Skeletal muscle tissue (tissue), 4 donors: ENCODE results near the gene PTPRN2. TPM values are rescaled to one million over a fixed set of nuclear protein-coding genes. Genes with fewer than 3 reads are reported as not detected.

Experiments used
- H3K27ac ChIP-seq: one replicate; pipeline ENCODE4 v1.7.0; 2013; ENCODE audit warnings: mild to moderate bottlenecking, low read depth, low read length, inconsistent platforms
- H3K27me3 ChIP-seq, 3 donors: one replicate each; pipeline ENCODE4 v1.7.0; 2013; ENCODE audit warnings: low read length in 3 of 3; ENCODE audit not compliant: control insufficient read depth in 3 of 3, insufficient read depth in 3 of 3
- H3K36me3 ChIP-seq, 3 donors: one replicate each; pipeline ENCODE4 v1.7.0; 2013; ENCODE audit warnings: low read length in 3 of 3; ENCODE audit not compliant: control insufficient read depth in 3 of 3, insufficient read depth in 3 of 3
- H3K4me1 ChIP-seq, 3 donors: one replicate each; pipeline ENCODE4 v1.7.0; 2013; ENCODE audit warnings: low read length in 3 of 3, mild to moderate bottlenecking in 3 of 3; ENCODE audit not compliant: control insufficient read depth in 3 of 3, insufficient read depth in 3 of 3
- H3K4me3 ChIP-seq, 3 donors: one replicate each; pipeline ENCODE4 v1.7.0; 2013; ENCODE audit warnings: low read length in 3 of 3
- H3K9ac ChIP-seq, 3 donors: one replicate each; pipeline ENCODE4 v1.7.0; 2013; ENCODE audit warnings: low read length in 3 of 3, mild to moderate bottlenecking in 3 of 3, moderate library complexity in 2 of 3, low read depth in 1 of 3
- H3K9me3 ChIP-seq, 3 donors: one replicate each; pipeline ENCODE4 v1.7.0; 2013; ENCODE audit warnings: low read length in 3 of 3; ENCODE audit not compliant: control insufficient read depth in 3 of 3
- total RNA-seq: library from RNA; depleted of rRNA; stranded (reverse); fragments of >200 nt; gene quantifications from one replicate; pipeline ENCODE4 v1.2.3, GENCODE V29; 2014
- donor health status: Osteomylitis.

PTPRN2 gene
- total RNA-seq, 1 donor from 2014 or later = 1.6 TPM

DNA sequence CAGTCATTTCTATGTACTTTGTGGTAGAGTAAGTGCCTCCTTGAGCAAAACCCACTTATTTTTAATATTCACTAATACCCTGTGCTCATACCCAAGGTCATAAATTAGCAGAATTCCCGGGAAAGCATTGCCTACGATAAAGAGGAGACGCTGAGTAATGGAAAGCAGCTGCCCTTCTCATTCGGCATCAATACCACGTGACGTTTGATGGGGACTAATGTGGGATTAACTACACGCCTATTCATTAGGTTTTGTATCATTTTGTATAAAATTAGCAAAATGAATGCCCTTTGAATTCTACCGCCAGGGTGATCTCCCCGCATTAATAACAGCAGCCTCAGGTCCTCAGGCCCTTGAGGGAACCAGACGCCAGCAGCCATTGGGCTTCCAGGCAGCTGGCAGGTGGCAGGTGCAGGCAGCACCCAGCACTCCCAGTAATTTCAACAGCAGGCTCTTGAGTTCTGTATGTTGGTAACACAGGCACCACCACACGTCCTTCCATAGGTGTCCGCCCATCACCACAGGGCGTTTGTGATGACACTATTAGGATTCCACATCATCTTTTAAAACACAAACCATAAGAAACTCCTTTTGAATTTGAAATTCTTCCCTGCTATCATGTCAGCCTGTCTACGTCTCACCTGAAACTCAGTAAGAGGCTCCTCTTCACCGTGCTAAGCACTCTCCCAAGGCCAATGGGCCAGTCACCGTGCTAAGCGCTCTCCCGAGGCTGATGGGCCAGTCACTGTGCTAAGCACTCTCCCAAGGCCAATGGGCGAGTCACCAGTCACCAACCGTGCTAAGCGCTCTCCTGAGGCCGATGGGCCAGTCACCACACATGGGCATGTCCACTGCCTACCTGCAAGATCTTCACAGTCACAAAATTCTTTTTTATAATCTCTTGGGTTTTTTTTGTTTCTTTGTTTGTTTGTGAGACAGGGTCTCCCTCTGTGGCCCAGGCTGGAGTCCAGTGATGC lies 509.4 kb downstream of the PTPRN2 start:
- Histone ChIP-seq H3K27me3 (peaks cover 0 to 8% (median 0%) of the 10 kb centered on the region in 3 donors), H3K4me1 (no peaks in the 10 kb centered on the region), H3K9ac (no peak overlapping the region), H3K4me3 (no peak overlapping the region), H3K27ac (no peak overlapping the region), H3K36me3 (no peaks in the 10 kb centered on the region), H3K9me3 (peaks cover 0 to 3% (median 0%) of the 10 kb centered on the region in 3 donors)

DNA sequence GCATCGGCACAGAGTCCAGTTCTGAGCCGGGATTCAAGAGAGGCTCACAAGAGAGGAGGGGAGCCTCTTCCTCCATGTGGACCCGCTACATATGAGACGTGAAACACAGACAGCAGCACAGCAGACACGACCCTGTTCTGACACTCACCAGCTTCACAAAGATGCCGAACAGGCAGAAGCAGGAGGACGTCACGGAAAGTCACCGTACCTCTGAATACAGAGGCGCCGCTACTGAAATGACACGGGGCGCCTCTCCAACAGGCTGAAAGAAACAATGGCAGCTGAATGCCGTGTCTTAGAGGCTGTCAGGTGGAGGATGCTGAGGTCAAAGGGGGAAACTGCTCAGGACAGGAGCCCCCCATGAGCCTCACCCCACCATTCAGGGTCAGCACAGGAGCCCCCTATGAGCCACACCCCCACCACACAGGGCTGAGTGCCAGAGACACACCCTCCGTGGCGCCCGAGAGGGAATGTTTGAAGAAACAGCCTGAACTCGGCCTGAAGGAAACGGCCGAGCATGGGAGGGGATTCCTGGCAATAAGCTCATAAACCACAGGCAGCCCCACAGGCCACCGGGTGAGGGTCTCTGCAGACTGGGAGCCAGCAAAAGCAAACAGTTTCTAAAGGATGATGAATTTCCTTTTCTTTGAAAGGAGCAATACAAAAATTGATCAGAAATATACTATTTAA lies 510.3 kb downstream of the PTPRN2 start:
- Histone ChIP-seq H3K9ac (no peak overlapping the region), H3K4me1 (no peaks in the 10 kb centered on the region), H3K27ac (no peak overlapping the region), H3K36me3 (no peaks in the 10 kb centered on the region), H3K4me3 (no peak overlapping the region), H3K27me3 (peaks cover 0 to 8% (median 0%) of the 10 kb centered on the region in 3 donors), H3K9me3 (peaks cover 0 to 3% (median 0%) of the 10 kb centered on the region in 3 donors)

DNA sequence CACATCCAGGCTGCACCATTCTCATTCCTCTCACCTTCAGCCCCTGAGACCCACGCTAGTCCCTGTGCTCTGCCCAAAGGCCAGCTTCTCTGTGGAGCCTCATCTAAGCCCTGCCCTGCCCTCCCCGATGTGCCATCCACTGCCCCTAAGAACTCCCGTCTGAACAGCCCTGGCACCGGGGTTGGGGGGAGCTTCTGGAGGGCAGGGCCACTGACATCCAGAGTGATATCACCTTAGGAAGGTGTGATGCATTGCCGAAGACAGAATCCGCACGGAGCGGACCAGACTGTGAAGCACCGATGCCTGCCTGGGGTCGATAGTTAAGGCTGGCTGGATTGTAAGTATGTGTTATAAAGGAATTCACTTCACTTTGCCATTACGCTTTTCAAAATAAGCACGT lies 511.0 kb downstream of the PTPRN2 start:
- Histone ChIP-seq H3K4me1 (no peaks in the 10 kb centered on the region), H3K9ac (no peak overlapping the region), H3K27ac (no peak overlapping the region), H3K36me3 (no peaks in the 10 kb centered on the region), H3K9me3 (peaks cover 0 to 3% (median 2%) of the 10 kb centered on the region in 3 donors), H3K4me3 (no peak overlapping the region), H3K27me3 (peaks cover 0 to 8% (median 0%) of the 10 kb centered on the region in 3 donors)

DNA sequence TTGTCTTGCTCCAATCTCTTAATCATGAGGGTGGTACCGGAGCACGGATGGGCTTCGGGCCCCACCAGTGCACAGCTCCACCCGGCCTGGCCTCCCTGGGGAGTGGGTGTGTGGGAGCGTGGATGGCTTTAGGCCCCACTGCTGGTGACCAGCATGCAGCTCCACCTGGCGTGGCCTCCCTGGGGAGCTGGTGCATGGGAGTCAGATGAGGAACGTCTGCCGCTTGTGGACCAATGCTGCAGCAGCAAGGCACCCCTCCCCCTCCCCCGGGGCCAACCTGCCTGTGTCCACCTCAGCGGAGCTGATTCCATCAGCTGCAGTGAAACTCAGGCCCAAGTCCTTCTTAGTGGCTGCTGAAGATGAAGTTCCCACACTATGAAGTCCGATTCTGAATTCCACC lies 511.4 kb downstream of the PTPRN2 start:
- Histone ChIP-seq H3K4me3 (no peak overlapping the region), H3K27me3 (peaks cover 0 to 8% (median 0%) of the 10 kb centered on the region in 3 donors), H3K4me1 (no peaks in the 10 kb centered on the region), H3K9me3 (peaks cover 0 to 3% (median 2%) of the 10 kb centered on the region in 3 donors), H3K27ac (no peak overlapping the region), H3K36me3 (no peaks in the 10 kb centered on the region), H3K9ac (no peak overlapping the region)

DNA sequence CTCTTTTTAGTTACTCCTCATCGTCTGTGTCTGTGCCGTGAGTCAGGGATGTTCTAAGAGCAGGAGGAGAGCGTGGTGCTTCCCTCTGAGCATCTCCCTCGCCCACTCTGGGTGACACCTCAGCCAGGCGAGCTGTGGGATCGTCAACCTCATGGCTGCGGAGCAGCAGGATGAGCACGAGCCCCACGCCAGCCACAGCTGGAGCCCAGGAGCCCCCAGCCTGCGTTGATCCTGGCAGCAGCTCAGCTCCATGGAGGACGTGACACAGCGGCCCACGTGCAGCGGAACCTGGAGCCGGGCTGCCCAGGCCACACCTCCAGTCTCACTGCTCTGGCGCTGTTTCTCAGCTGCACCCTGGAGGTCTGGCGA lies 512.0 kb downstream of the PTPRN2 start:
- H3K4me1 ChIP-seq = no peaks in the 10 kb centered on the region
- H3K9me3 ChIP-seq = peaks cover 0 to 2% (median 0%) of the 10 kb centered on the region in 3 donors
- peaks cover 0 to 8% (median 0%) of the 10 kb centered on the region in 3 donors for H3K27me3 ChIP-seq
- no peak overlapping the region for H3K27ac ChIP-seq
- H3K4me3 ChIP-seq = no peak overlapping the region
- H3K36me3 ChIP-seq = no peaks in the 10 kb centered on the region
- no peak overlapping the region for H3K9ac ChIP-seq

DNA sequence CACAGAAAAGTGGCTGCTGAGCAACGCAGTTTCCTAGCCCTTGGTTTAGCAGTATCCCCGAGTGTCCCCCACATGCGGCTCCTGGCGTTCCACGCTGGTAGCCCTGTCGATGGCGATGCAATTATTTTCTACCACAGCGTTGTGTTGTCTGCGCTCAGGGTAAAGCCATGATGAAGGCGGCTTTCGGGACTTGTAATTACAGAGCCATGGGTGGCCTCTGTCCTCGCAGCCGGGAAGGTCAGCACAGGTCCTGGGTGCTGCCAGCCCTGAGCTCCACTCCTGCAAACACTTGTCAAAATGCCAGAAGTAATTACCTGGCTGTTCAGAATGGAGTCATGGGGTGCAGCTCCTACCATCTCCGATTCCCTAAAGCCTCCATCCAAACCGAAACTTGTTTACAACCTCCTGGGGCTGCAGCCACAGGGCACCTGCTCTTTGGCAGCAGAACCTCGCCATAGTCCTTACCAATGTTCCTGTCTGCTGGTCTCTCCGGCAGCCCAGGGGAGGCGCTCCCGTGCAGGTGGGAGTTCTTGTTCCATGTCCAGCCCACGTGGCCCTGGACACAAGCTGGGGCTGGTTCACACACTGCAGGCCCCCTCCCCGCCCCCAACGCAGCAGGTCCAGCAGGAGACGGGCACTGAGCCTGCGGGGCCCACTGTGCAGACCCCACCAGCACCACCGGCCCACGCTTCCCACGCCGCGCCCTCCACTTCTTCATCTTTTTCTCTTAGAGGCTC lies 512.6 kb downstream of the PTPRN2 start:
- peaks cover 0 to 2% (median 0%) of the 10 kb centered on the region in 3 donors for H3K9me3 ChIP-seq
- peaks cover 0 to 8% (median 0%) of the 10 kb centered on the region in 3 donors for H3K27me3 ChIP-seq
- H3K36me3 ChIP-seq = no peaks in the 10 kb centered on the region
- H3K9ac ChIP-seq = no peak overlapping the region
- H3K27ac ChIP-seq = no peak overlapping the region
- H3K4me1 ChIP-seq = no peaks in the 10 kb centered on the region
- no peak overlapping the region for H3K4me3 ChIP-seq

DNA sequence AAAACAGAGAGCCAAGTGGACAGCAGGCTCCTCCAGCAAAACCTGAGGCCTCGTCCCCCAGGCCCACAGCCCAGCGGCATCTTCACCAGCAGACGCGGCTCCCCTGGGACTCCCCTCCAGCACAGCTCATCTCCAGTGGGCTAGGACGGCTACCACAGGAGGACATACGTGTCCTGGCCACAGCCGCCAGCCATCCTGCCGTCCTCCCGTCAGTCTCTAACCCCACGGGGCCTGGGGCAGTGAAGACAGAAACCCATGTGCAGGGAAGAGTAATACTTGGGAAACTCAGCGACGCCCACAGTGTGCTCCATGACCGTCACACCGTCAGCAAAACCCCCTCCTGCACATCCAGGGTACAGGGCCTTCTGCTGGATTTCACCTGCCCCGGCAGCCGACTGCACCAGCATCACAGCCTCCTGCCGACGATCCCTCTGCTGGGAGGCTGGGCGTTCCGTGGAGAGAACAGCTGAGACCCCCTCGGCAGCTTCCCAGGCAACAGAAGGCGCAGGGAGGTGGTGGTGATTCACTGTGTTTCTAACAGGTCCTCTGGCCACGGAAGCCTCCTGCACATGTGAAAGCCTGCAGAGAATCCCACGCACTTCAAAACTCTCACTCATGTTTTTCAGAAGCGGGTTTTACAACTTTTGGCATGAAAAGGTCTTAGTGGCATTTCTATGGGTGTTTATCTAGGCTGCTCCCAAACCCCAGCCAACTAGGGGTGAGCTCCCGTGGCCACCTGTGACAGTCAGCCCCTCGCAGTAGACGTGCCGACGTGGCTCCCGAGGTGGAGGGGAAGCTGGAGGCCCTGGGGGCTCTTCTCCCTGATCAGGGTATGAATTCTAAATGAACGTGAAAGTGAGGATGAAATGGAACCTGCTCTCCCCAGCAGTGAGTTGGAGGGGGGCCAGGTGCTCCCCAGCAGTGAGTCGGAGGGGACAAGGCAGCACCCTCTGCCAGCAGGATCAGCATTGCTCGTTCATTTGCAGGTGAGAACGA lies 513.5 kb downstream of the PTPRN2 start:
- Histone ChIP-seq H3K9me3 (peaks cover 0 to 2% (median 0%) of the 10 kb centered on the region in 3 donors), H3K27me3 (peaks cover 0 to 8% (median 0%) of the 10 kb centered on the region in 3 donors), H3K27ac (no peak overlapping the region), H3K36me3 (no peaks in the 10 kb centered on the region), H3K4me3 (no peak overlapping the region), H3K4me1 (no peaks in the 10 kb centered on the region), H3K9ac (no peak overlapping the region)

DNA sequence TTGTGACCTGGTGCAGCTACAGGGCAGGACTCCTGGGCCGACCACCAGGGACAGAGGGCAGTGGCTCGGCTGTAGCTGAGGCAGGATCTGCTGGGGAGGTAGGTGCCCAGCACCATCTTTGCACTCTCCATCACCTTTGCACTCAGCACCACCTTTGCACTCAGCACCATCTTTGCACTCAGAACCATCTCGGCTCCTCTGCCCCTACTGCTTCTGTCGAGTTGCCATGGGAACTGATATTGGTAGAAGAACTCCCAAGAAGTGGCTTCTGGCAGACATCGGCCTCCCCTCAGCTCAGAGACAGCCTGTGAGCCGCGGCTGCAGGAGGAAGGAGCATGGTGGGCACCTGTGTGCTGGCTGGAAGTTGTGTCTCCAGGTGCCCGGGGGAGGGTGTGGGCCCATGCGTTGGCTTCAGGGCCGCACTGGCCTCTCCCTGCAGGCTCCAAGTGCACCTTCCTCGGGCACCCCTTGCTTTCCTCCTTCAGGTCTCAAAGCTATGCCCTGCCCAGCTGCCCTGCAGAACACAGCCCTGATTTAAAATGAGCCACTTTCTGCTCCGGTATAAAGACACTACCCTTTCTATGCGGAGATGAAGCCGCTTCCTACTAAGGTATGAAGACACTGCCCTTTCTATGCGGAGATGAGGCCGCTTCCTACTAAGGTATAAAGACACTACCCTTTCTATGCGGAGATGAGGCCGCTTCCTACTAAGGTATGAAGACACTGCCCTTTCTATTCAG lies 514.5 kb downstream of the PTPRN2 start:
- Histone ChIP-seq H3K36me3 (no peaks in the 10 kb centered on the region), H3K27me3 (peaks cover 0 to 7% (median 0%) of the 10 kb centered on the region in 3 donors), H3K27ac (no peak overlapping the region), H3K4me3 (no peak overlapping the region), H3K9ac (no peak overlapping the region), H3K4me1 (no peaks in the 10 kb centered on the region), H3K9me3 (peaks cover 0 to 2% (median 0%) of the 10 kb centered on the region in 3 donors)
